ENCODE measurements around the gene TREML1.

TREML1 gene

GRCh38 chr6:41177695-41178094 lies 23.5 kb upstream of the TREML1 start:
- no peak for DNase-seq (ENCODE audit: low read depth in 2 of 2)

GRCh38 chr6:41177287-41177686 lies 23.1 kb upstream of the TREML1 start:
- no peak for DNase-seq (ENCODE audit: low read depth in 2 of 2)

- no peak for DNase-seq (ENCODE audit: low read depth in 2 of 2)
These were observed 22.0 kb upstream of the TREML1 start for GRCh38 chr6:41176189-41176588.

- DNase-seq (ENCODE audit: low read depth in 2 of 2), result no peak
These were observed 20.9 kb upstream of the TREML1 start for GRCh38 chr6:41175084-41175483.

GRCh38 chr6:41174610-41175009 lies 20.5 kb upstream of the TREML1 start:
- DNase-seq (ENCODE audit: low read depth in 2 of 2), result no peak

- no peak for DNase-seq (ENCODE audit: low read depth in 2 of 2)
These were observed 17.8 kb upstream of the TREML1 start for GRCh38 chr6:41171908-41172307.

- no peak for DNase-seq (ENCODE audit: low read depth in 2 of 2)
These were observed 16.5 kb upstream of the TREML1 start for GRCh38 chr6:41170547-41171160.

- DNase-seq (ENCODE audit: low read depth in 2 of 2), result no peak
These were observed 13.2 kb upstream of the TREML1 start for GRCh38 chr6:41167173-41167963.

GRCh38 chr6:41164551-41165120 lies 10.5 kb upstream of the TREML1 start:
- DNase-seq (ENCODE audit: low read depth in 2 of 2), result no peak

GRCh38 chr6:41163419-41163717 lies 9.2 kb upstream of the TREML1 start:
- no peak for DNase-seq (ENCODE audit: low read depth in 2 of 2)

- no peak for DNase-seq (ENCODE audit: low read depth in 2 of 2)
These were observed 8.7 kb upstream of the TREML1 start, which contains the start of gene TREM2 for GRCh38 chr6:41162687-41163418. TREM2 (minus strand) TSS chr6:41163116; CDS start chr6:41163082, 34 bp downstream.

GRCh38 chr6:41161851-41162552 lies 7.9 kb upstream of the TREML1 start:
- no peak for DNase-seq (ENCODE audit: low read depth in 2 of 2)

GRCh38 chr6:41161380-41161779 lies 7.2 kb upstream of the TREML1 start:
- DNase-seq (ENCODE audit: low read depth in 2 of 2), result no peak

GRCh38 chr6:41160933-41161332 lies 6.8 kb upstream of the TREML1 start:
- no peak for DNase-seq (ENCODE audit: low read depth in 2 of 2)

- DNase-seq (ENCODE audit: low read depth in 2 of 2), result no peak
These were observed 5.4 kb upstream of the TREML1 start for GRCh38 chr6:41159415-41160082.

GRCh38 chr6:41157323-41157722 lies 3.2 kb upstream of the TREML1 start:
- DNase-seq (ENCODE audit: low read depth in 2 of 2), result no peak

GRCh38 chr6:41156771-41157170 lies 2.6 kb upstream of the TREML1 start:
- DNase-seq (ENCODE audit: low read depth in 2 of 2), result no peak

- no peak for DNase-seq (ENCODE audit: low read depth in 2 of 2)
These were observed 1.9 kb upstream of the TREML1 start for GRCh38 chr6:41156001-41156400.

GRCh38 chr6:41155132-41155805 lies 1.1 kb upstream of the TREML1 start:
- no peak for DNase-seq (ENCODE audit: low read depth in 2 of 2)

GRCh38 chr6:41153451-41153850 lies 696 bp downstream of the TREML1 start:
- no peak for DNase-seq (ENCODE audit: low read depth in 2 of 2)

- no peak for DNase-seq (ENCODE audit: low read depth in 2 of 2)
These were observed 3.5 kb downstream of the TREML1 start for GRCh38 chr6:41150671-41151070.

Data from stimulated activated CD4-positive, alpha-beta T cell treated with anti-CD3 and anti-CD28 coated beads, Interleukin-1b, Interleukin-23, amount 100 ng/mL, for 4 hours (primary cell).